WTC11 (cell line): ENCODE data around the gene ATF7IP.

Experiments
- CREB1 ChIP-seq: sonication (generic); formaldehyde crosslinking; IDR thresholded peaks from 2 replicates; pipeline ENCODE4 v1.8.0; 2023; ENCODE audit warnings: mild to moderate bottlenecking, missing genetic modification reagents
- NR3C1 ChIP-seq: sonication (generic); formaldehyde crosslinking; conservative IDR thresholded peaks from 2 replicates; pipeline ENCODE4 v1.8.1; 2023; ENCODE audit warnings: low read depth, mild to moderate bottlenecking, missing genetic modification reagents

GRCh38 chr12:14357486-14357885 is 8.0 kb upstream of the ATF7IP start:
- TF ChIP-seq CREB1 (CRISPR knock-in tag) (no peak), NR3C1 (no peak)
